GM10266 (cell line): ENCODE data around the gene SRP68.
A peak's percentile ranks its signal among the peaks of the same experiment; 100 is the strongest.

Experiments
- DNase-seq: peaks from one replicate; pipeline ENCODE4 v3.0.0; 2012; ENCODE audit errors: extremely low spot score
- TF ChIP-seq, protein P1 (sequence below): IDR thresholded peaks from 2 replicates; pipeline ENCODE4 v1.5.1; 2012; ENCODE audit warnings: mild to moderate bottlenecking, low read depth; ENCODE audit not compliant: control insufficient read depth, insufficient read depth; ENCODE audit errors: missing control alignments

Gene SRP68

DNA sequence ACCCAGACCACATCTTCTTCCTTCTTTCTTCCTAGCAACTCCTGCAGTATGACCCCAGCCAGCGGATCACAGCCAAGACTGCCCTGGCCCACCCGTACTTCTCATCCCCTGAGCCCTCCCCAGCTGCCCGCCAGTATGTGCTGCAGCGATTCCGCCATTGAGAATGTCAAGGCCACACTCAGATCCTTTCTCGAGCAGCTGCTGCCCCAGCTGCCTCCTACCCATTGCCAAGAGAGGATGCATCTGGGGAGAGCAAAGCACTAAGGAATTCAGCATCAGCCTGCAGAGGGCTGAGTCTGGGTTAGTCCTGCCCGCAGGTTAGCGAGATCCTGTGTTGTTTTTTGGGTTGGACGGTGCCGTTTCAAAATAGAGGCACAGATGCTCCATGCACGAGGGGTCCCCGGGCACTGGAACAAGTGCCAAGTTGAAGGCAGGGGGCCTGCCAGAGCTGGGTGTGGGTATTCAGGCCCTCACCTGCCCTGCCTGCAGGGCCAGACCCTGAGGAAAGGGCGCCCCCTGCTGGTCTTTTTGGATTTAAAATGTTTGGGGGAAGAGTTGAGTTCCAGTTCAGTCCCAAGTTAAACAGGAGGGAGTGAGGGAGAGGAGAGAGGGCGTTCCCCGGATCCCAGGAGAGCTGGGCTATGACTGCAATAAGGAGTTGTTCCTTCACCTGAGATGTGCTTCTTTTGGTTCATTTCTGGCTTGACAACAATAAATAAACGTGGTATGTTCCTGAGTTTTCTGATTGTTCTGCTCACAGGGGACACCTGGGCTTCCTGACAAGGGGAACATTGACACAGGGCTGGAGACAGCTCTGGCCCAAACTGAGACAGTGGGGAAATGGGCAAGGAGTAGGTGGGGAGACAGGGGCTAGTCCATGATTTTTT lies 66.8 kb downstream of the SRP68 start:
- peak; percentile 92 for DNase-seq
- TF ChIP-seq, protein P1, sequence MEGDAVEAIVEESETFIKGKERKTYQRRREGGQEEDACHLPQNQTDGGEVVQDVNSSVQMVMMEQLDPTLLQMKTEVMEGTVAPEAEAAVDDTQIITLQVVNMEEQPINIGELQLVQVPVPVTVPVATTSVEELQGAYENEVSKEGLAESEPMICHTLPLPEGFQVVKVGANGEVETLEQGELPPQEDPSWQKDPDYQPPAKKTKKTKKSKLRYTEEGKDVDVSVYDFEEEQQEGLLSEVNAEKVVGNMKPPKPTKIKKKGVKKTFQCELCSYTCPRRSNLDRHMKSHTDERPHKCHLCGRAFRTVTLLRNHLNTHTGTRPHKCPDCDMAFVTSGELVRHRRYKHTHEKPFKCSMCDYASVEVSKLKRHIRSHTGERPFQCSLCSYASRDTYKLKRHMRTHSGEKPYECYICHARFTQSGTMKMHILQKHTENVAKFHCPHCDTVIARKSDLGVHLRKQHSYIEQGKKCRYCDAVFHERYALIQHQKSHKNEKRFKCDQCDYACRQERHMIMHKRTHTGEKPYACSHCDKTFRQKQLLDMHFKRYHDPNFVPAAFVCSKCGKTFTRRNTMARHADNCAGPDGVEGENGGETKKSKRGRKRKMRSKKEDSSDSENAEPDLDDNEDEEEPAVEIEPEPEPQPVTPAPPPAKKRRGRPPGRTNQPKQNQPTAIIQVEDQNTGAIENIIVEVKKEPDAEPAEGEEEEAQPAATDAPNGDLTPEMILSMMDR, result peak; percentile 69

GRCh38 chr17:76004750-76005262 lies 67.5 kb downstream of the SRP68 start:
- TF ChIP-seq, protein P1, result no peak
- no peak for DNase-seq

GRCh38 chr17:76003915-76004314 lies 68.4 kb downstream of the SRP68 start:
- TF ChIP-seq, protein P1, result no peak
- DNase-seq, result no peak

- TF ChIP-seq, protein P1, result no peak
- no peak for DNase-seq
Measured at GRCh38 chr17:76002100-76002499, 70.2 kb downstream of the SRP68 start.

DNA sequence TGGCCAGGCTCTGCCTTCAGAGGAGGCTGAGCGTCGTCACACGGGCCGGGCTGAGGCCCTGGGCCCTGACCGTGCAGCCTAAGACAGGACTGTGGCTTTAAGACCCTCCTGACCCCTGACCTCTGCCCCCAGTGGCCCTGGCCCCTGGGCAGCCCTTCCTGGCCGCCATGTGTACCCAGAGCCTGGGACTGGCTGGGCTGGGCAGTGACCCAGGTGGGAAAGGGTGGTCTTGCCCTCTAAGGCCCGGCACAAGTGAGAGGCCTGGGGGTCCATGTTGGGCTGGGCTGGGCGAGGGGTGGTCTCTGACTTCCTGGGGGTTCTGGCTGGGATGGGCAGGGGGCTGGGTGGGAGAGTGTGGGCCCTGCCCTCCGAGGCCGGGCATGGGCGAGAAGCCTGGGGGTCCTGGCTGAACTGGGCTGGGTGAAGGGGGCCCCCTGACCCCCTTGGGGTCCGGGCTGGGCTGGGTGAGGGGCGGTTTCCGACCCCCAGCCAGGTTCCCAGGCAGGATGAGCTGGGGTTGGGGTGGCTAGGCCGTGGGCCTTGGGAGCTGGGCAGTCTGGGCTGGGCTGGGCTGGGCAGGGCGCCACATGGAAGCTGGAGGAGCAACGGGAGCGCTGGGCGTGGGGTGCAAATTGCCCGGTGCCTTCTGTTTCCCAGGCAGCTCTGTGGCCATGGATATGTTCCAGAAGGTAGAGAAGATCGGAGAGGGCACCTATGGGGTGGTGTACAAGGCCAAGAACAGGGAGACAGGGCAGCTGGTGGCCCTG lies 71.4 kb downstream of the SRP68 start, which contains the start of gene CDK3:
Gene CDK3, plus strand, starts transcription at position 101 of the 767 bp plus-strand sequence. Its CDS starts 571 bp downstream, at position 672.
- TF ChIP-seq, protein P1, result no peak
- no peak for DNase-seq

GRCh38 chr17:76000016-76000754 lies 72.1 kb downstream of the SRP68 start:
- TF ChIP-seq, protein P1, result peak; percentile 80
- peak; percentile 85 for DNase-seq
